BJ (cell line): ENCODE data around the gene FOXD2. TPM values are rescaled to one million over a fixed set of nuclear protein-coding genes. Genes with fewer than 3 reads are reported as not detected.

ENCODE experiments used
- CTCF ChIA-PET: fragments of 350-600 bp; formaldehyde crosslinking; extraction: SDS; loops from one replicate; lab custom pipeline; 2021; ENCODE audit warnings: antibody characterized with exemption, inconsistent platforms; lab: Yijun Ruan, JAX
- POLR2A ChIA-PET: fragments of 300-600 bp; sonication (Branson Sonifier 250); formaldehyde crosslinking; extraction: SDS; loops from one replicate; lab custom pipeline; 2021; ENCODE audit warnings: antibody characterized with exemption; lab: Charles Lee
- DNase-seq: peaks from one replicate; pipeline ENCODE4 v3.0.0-alpha.2; 2011; ENCODE audit warnings: low read depth
- H3K27me3 ChIP-seq: 2 replicates; pipeline ENCODE4 v1.6.0; 2011; ENCODE audit warnings: low read length; ENCODE audit not compliant: control insufficient read depth, insufficient read depth
- H3K36me3 ChIP-seq: 2 replicates; pipeline ENCODE4 v1.5.1; 2011; ENCODE audit warnings: low read length; ENCODE audit not compliant: control insufficient read depth, insufficient read depth
- H3K4me3 ChIP-seq: 2 replicates; pipeline ENCODE4 v1.5.1; 2011; ENCODE audit warnings: low read depth, mild to moderate bottlenecking, control low read depth, low read length
- CTCF ChIP-seq: IDR thresholded peaks from 2 replicates; pipeline ENCODE4 v1.5.1; 2011; ENCODE audit warnings: low read depth, mild to moderate bottlenecking, control low read depth, inconsistent platforms, low read length, moderate library complexity; ENCODE audit not compliant: insufficient read depth
- polyA plus RNA-seq: library from polyadenylated mRNA; depleted of rRNA; stranded (reverse); fragments of >200 nt; gene quantifications from 2 replicates; pipeline ENCODE4 v1.2.3, GENCODE V29; 2011

Gene FOXD2
- polyA plus RNA-seq, 1 experiment = 0.09 TPM

GRCh38 chr1:47409311-47410067 lies 28.4 kb upstream of the FOXD2 start:
- ChIA-PET POLR2A (no interaction called here), CTCF (interaction anchor here (1.2 to 4.6 kb wide), 5 partner anchors 15 to 230 kb away, joined by 3 to 26 read pairs (median 10); no protein-coding TSS in a partner anchor)
- Histone ChIP-seq H3K27me3 (no peaks in the 10 kb centered on the region), H3K4me3 (no peak overlapping the region), H3K36me3 (no peaks in the 10 kb centered on the region)
- TF ChIP-seq CTCF = no peak
- DNase-seq = peak; percentile 71

- TF ChIP-seq CTCF = no peak
- Histone ChIP-seq H3K27me3 (no peaks in the 10 kb centered on the region), H3K4me3 (no peak overlapping the region), H3K36me3 (no peaks in the 10 kb centered on the region)
- DNase-seq = no peak
- ChIA-PET POLR2A (no interaction called here), CTCF (interaction anchor here (2.1 to 4.6 kb wide), 3 partner anchors 14 to 22 kb away, joined by 10 to 26 read pairs (median 19); no protein-coding TSS in a partner anchor)
These were observed 27.8 kb upstream of the FOXD2 start for GRCh38 chr1:47410068-47410455.

- Histone ChIP-seq H3K36me3 (no peaks in the 10 kb centered on the region), H3K4me3 (no peak overlapping the region), H3K27me3 (0 out of 2 replicates have a peak, but pooled peaks cover under 1% of the 10 kb centered on the region)
- DNase-seq = no peak
- ChIA-PET CTCF (interaction anchor here (0.9 to 2.5 kb wide), 4 partner anchors 23 to 219 kb away, joined by 3 to 9 read pairs (median 6); partner anchors contain the start of gene FOXD2), POLR2A (no interaction called here)
- TF ChIP-seq CTCF = no peak
These were observed 26.4 kb upstream of the FOXD2 start for GRCh38 chr1:47411436-47411835.

- CTCF ChIA-PET = interaction anchor here (0.9 to 2.5 kb wide), 6 partner anchors 12 to 220 kb away, joined by 3 to 9 read pairs (median 8); partner anchors contain the start of gene FOXD2
- TF ChIP-seq CTCF = no peak
These were observed 25.4 kb upstream of the FOXD2 start for GRCh38 chr1:47412437-47412836.

GRCh38 chr1:47415728-47416318 lies 22.0 kb upstream of the FOXD2 start, which contains the start of gene FOXE3:
FOXE3 (plus strand) TSS chr1:47416285; CDS start chr1:47416316, 31 bp downstream.
- Histone ChIP-seq H3K4me3 (peak within 1 kb of the TSS; percentile 40), H3K27me3 (0 out of 2 replicates have a peak, but pooled peaks cover 1% of the 10 kb centered on the region), H3K36me3 (no peaks in the 10 kb centered on the region)
- DNase-seq = no peak
- ChIA-PET CTCF (interaction anchor here (0.8 to 1.7 kb wide), 4 partner anchors 9 to 303 kb away, joined by 3 to 15 read pairs (median 6); no protein-coding TSS in a partner anchor), POLR2A (no interaction called here)
- no peak for TF ChIP-seq CTCF

More at GRCh38 chr1:47412437-47412836, 25.4 kb upstream of the FOXD2 start:
- POLR2A ChIA-PET = no interaction called here
- no peak for DNase-seq
- H3K36me3 ChIP-seq = no peaks in the 10 kb centered on the region
- H3K27me3 ChIP-seq = 0 out of 2 replicates have a peak, but pooled peaks cover 1% of the 10 kb centered on the region
- H3K4me3 ChIP-seq = no peak overlapping the region
